ENCODE data around the gene RHOG. TPM values are rescaled to one million over a fixed set of nuclear protein-coding genes. Genes with fewer than 3 reads are reported as not detected.
A peak's percentile ranks its signal among the peaks of the same experiment; 100 is the strongest.
"Not testable (repeated sequence)": the region's sequence is repeated elsewhere in the genome, so short reads cannot be mapped to it uniquely, and the experiment has no call there.

The RHOG gene
- polyA plus RNA-seq, 2 donors = 48.0 to 79.0 TPM

GRCh38 chr11:3817181-3817800 is 23.5 kb downstream of the RHOG start:
- no peaks in the 10 kb centered on the region for H3K36me3 ChIP-seq (ENCODE audit: control insufficient read depth in 2 of 2, insufficient read depth in 2 of 2, low read length in 1 of 2)
- H3K4me3 ChIP-seq (ENCODE audit: low read depth in 1 of 2, low read length in 2 of 2) = no peak overlapping the region
- no peak overlapping the region for H3K27ac ChIP-seq (ENCODE audit: low read depth in 2 of 2, low read length in 1 of 2)
- WGBS, 2 donors = 87 to 91% methylated on average over 10 of the region's 10 CpGs
- peaks cover 0 to 3% of the 10 kb centered on the region in 2 donors for H3K4me1 ChIP-seq (ENCODE audit: control insufficient read depth in 2 of 2, insufficient read depth in 2 of 2, low read length in 1 of 2)
- H3K9me3 ChIP-seq (ENCODE audit: control insufficient read depth in 2 of 2, insufficient read depth in 1 of 2, low read depth in 1 of 2, low read length in 1 of 2) = no peaks in the 10 kb centered on the region
- no peaks in the 10 kb centered on the region for H3K27me3 ChIP-seq (ENCODE audit: control insufficient read depth in 1 of 2, insufficient read depth in 2 of 2, low read length in 2 of 2)

GRCh38 chr11:3816673-3817072 is 24.1 kb downstream of the RHOG start:
- 68% methylated on average over 2 of the region's 2 CpGs for WGBS, 2 donors
- no peak overlapping the region for H3K4me3 ChIP-seq (ENCODE audit: low read depth in 1 of 2, low read length in 2 of 2)
- H3K9me3 ChIP-seq (ENCODE audit: control insufficient read depth in 2 of 2, insufficient read depth in 1 of 2, low read depth in 1 of 2, low read length in 1 of 2) = no peaks in the 10 kb centered on the region
- no peaks in the 10 kb centered on the region for H3K27me3 ChIP-seq (ENCODE audit: control insufficient read depth in 1 of 2, insufficient read depth in 2 of 2, low read length in 2 of 2)
- H3K4me1 ChIP-seq (ENCODE audit: control insufficient read depth in 2 of 2, insufficient read depth in 2 of 2, low read length in 1 of 2) = peaks cover 0 to 3% of the 10 kb centered on the region in 2 donors
- no peaks in the 10 kb centered on the region for H3K36me3 ChIP-seq (ENCODE audit: control insufficient read depth in 2 of 2, insufficient read depth in 2 of 2, low read length in 1 of 2)
- H3K27ac ChIP-seq (ENCODE audit: low read depth in 2 of 2, low read length in 1 of 2) = no peak overlapping the region

- Histone ChIP-seq H3K4me1 (ENCODE audit: control insufficient read depth in 2 of 2, insufficient read depth in 2 of 2, low read length in 1 of 2) (peaks cover 0 to 3% of the 10 kb centered on the region in 2 donors), H3K27me3 (ENCODE audit: control insufficient read depth in 1 of 2, insufficient read depth in 2 of 2, low read length in 2 of 2) (no peaks in the 10 kb centered on the region), H3K9me3 (ENCODE audit: control insufficient read depth in 2 of 2, insufficient read depth in 1 of 2, low read depth in 1 of 2, low read length in 1 of 2) (no peaks in the 10 kb centered on the region), H3K27ac (ENCODE audit: low read depth in 2 of 2, low read length in 1 of 2) (no peak overlapping the region), H3K4me3 (ENCODE audit: low read depth in 1 of 2, low read length in 2 of 2) (no peak overlapping the region), H3K36me3 (ENCODE audit: control insufficient read depth in 2 of 2, insufficient read depth in 2 of 2, low read length in 1 of 2) (no peaks in the 10 kb centered on the region)
- 84 to 86% methylated on average over 4 of the region's 4 CpGs for WGBS, 2 donors
Measured at GRCh38 chr11:3815845-3816244, 24.9 kb downstream of the RHOG start.

- H3K27ac ChIP-seq (ENCODE audit: low read depth in 2 of 2, low read length in 1 of 2); H3K4me3 ChIP-seq (ENCODE audit: low read depth in 1 of 2, low read length in 2 of 2); H3K4me1 ChIP-seq (ENCODE audit: control insufficient read depth in 2 of 2, insufficient read depth in 2 of 2, low read length in 1 of 2); H3K36me3 ChIP-seq (ENCODE audit: control insufficient read depth in 2 of 2, insufficient read depth in 2 of 2, low read length in 1 of 2); H3K27me3 ChIP-seq (ENCODE audit: control insufficient read depth in 1 of 2, insufficient read depth in 2 of 2, low read length in 2 of 2); H3K9me3 ChIP-seq (ENCODE audit: control insufficient read depth in 2 of 2, insufficient read depth in 1 of 2, low read depth in 1 of 2, low read length in 1 of 2): not testable (repeated sequence)
- WGBS, 2 donors = 97% methylated on average over 5 of the region's 5 CpGs
Measured at GRCh38 chr11:3814832-3815231, 25.9 kb downstream of the RHOG start.

GRCh38 chr11:3810951-3811350 is 29.8 kb downstream of the RHOG start:
- H3K27me3 ChIP-seq (ENCODE audit: control insufficient read depth in 1 of 2, insufficient read depth in 2 of 2, low read length in 2 of 2) = no peaks in the 10 kb centered on the region
- no peak overlapping the region for H3K4me3 ChIP-seq (ENCODE audit: low read depth in 1 of 2, low read length in 2 of 2)
- H3K27ac ChIP-seq (ENCODE audit: low read depth in 2 of 2, low read length in 1 of 2) = no peak overlapping the region
- no peaks in the 10 kb centered on the region for H3K9me3 ChIP-seq (ENCODE audit: control insufficient read depth in 2 of 2, insufficient read depth in 1 of 2, low read depth in 1 of 2, low read length in 1 of 2)
- H3K4me1 ChIP-seq (ENCODE audit: control insufficient read depth in 2 of 2, insufficient read depth in 2 of 2, low read length in 1 of 2) = peaks cover 0 to 11% of the 10 kb centered on the region in 2 donors
- no peaks in the 10 kb centered on the region for H3K36me3 ChIP-seq (ENCODE audit: control insufficient read depth in 2 of 2, insufficient read depth in 2 of 2, low read length in 1 of 2)
- 96% methylated on average over 4 of the region's 4 CpGs for WGBS, 2 donors

- H3K36me3 ChIP-seq (ENCODE audit: control insufficient read depth in 2 of 2, insufficient read depth in 2 of 2, low read length in 1 of 2) = no peaks in the 10 kb centered on the region
- H3K27me3 ChIP-seq (ENCODE audit: control insufficient read depth in 1 of 2, insufficient read depth in 2 of 2, low read length in 2 of 2) = no peaks in the 10 kb centered on the region
- H3K27ac ChIP-seq (ENCODE audit: low read depth in 2 of 2, low read length in 1 of 2) = no peak overlapping the region
- no peak overlapping the region for H3K4me3 ChIP-seq (ENCODE audit: low read depth in 1 of 2, low read length in 2 of 2)
- 62% methylated on average over 3 of the region's 3 CpGs for whole genome bisulfite sequencing, 2 donors
- H3K9me3 ChIP-seq (ENCODE audit: control insufficient read depth in 2 of 2, insufficient read depth in 1 of 2, low read depth in 1 of 2, low read length in 1 of 2) = no peaks in the 10 kb centered on the region
- peaks cover 0 to 11% of the 10 kb centered on the region in 2 donors for H3K4me1 ChIP-seq (ENCODE audit: control insufficient read depth in 2 of 2, insufficient read depth in 2 of 2, low read length in 1 of 2)
Measured at GRCh38 chr11:3810446-3810845, 30.3 kb downstream of the RHOG start.

GRCh38 chr11:3809624-3809928 is 31.2 kb downstream of the RHOG start:
- Histone ChIP-seq H3K27ac (ENCODE audit: low read depth in 2 of 2, low read length in 1 of 2) (peak overlapping the region; percentile 64 to 88), H3K27me3 (ENCODE audit: control insufficient read depth in 1 of 2, insufficient read depth in 2 of 2, low read length in 2 of 2) (no peaks in the 10 kb centered on the region), H3K36me3 (ENCODE audit: control insufficient read depth in 2 of 2, insufficient read depth in 2 of 2, low read length in 1 of 2) (no peaks in the 10 kb centered on the region), H3K4me3 (ENCODE audit: low read depth in 1 of 2, low read length in 2 of 2) (no peak overlapping the region), H3K9me3 (ENCODE audit: control insufficient read depth in 2 of 2, insufficient read depth in 1 of 2, low read depth in 1 of 2, low read length in 1 of 2) (no peaks in the 10 kb centered on the region), H3K4me1 (ENCODE audit: control insufficient read depth in 2 of 2, insufficient read depth in 2 of 2, low read length in 1 of 2) (peaks cover 0 to 11% of the 10 kb centered on the region in 2 donors)
- 62 to 76% methylated on average over 1 of the region's 1 CpG for WGBS, 2 donors

- WGBS, 2 donors = 21 to 26% methylated on average over 5 of the region's 5 CpGs
- Histone ChIP-seq H3K27me3 (ENCODE audit: control insufficient read depth in 1 of 2, insufficient read depth in 2 of 2, low read length in 2 of 2) (no peaks in the 10 kb centered on the region), H3K4me3 (ENCODE audit: low read depth in 1 of 2, low read length in 2 of 2) (peak overlapping the region; percentile 54 to 68), H3K9me3 (ENCODE audit: control insufficient read depth in 2 of 2, insufficient read depth in 1 of 2, low read depth in 1 of 2, low read length in 1 of 2) (no peaks in the 10 kb centered on the region), H3K36me3 (ENCODE audit: control insufficient read depth in 2 of 2, insufficient read depth in 2 of 2, low read length in 1 of 2) (no peaks in the 10 kb centered on the region), H3K4me1 (ENCODE audit: control insufficient read depth in 2 of 2, insufficient read depth in 2 of 2, low read length in 1 of 2) (peaks cover 0 to 11% of the 10 kb centered on the region in 2 donors), H3K27ac (ENCODE audit: low read depth in 2 of 2, low read length in 1 of 2) (peak overlapping the region; percentile 71 to 88)
Measured at GRCh38 chr11:3808861-3809623, 31.7 kb downstream of the RHOG start.

- Histone ChIP-seq H3K27me3 (ENCODE audit: control insufficient read depth in 1 of 2, insufficient read depth in 2 of 2, low read length in 2 of 2) (no peaks in the 10 kb centered on the region), H3K4me3 (ENCODE audit: low read depth in 1 of 2, low read length in 2 of 2) (peak within 1 kb of the TSS; percentile 54 to 68), H3K36me3 (ENCODE audit: control insufficient read depth in 2 of 2, insufficient read depth in 2 of 2, low read length in 1 of 2) (no peaks in the 10 kb centered on the region), H3K9me3 (ENCODE audit: control insufficient read depth in 2 of 2, insufficient read depth in 1 of 2, low read depth in 1 of 2, low read length in 1 of 2) (no peaks in the 10 kb centered on the region), H3K27ac (ENCODE audit: low read depth in 2 of 2, low read length in 1 of 2) (peak within 1 kb of the TSS; percentile 71 to 88), H3K4me1 (ENCODE audit: control insufficient read depth in 2 of 2, insufficient read depth in 2 of 2, low read length in 1 of 2) (peaks cover 0 to 11% of the 10 kb centered on the region in 2 donors)
- 2% methylated on average over 39 to 55 of the region's 55 CpGs for WGBS, 2 donors
Measured at GRCh38 chr11:3807909-3808860, 32.6 kb downstream of the RHOG start, which contains the start of gene PGAP2. TSS of gene PGAP2 (plus strand) at chr11:3808560. CDS start at chr11:3811260, 2,700 bp downstream.
